ENCODE data around the gene SCYL3.
A peak's percentile ranks its signal among the peaks of the same experiment; 100 is the strongest.
"Not testable (repeated sequence)": the region's sequence is repeated elsewhere in the genome, so short reads cannot be mapped to it uniquely, and the experiment has no call there.

Gene SCYL3

DNA sequence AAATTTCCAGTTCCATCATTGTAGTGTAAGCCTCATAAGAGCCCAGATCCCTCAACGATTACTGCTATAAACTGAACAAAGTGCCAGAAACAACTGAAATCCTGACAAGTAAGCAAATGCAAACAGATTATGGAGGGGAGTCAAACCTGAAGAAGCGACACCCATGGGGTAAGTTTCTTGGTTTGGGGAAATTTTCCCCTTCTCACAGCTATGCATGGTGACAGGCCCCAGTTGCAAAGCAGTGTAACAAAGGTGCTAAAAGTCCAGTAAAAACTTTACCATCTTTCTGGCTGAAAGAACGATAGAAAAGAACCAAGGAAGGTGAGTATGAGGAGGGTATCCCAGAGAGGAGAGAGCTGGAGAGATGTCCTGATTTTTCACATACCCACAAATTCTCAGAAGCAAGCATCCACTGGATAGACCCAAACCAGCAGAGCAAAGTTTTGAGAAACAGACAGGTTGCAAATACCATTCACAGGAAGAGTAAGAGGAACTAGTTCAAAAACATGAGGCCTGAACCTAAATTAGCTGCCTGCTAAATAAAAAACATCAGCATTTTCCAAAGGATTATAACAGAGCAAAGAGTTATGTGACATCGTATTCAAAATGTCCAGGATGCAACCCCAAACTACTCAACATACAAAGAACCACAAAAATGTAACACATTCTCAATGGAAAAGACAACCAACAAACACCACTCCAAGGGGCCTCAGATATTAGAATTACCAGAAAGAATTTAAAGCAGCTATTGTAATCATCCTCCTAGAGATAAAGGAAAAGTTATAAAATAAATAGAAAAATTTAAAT lies 14.5 kb downstream of the SCYL3 start:
- TF ChIP-seq TAF1 (IDR thresholded peaks at IDR 0.05; ENCODE audit: borderline replicate concordance, low read depth, low read length) (no peak), POLR2AphosphoS5 (IDR thresholded peaks at IDR 0.05; ENCODE audit: low read depth, low read length) (no peak), POLR2A (IDR thresholded peaks at IDR 0.05; ENCODE audit: low read depth, low read length) (no peak)
- DNase-seq (ENCODE audit: insufficient read length) (no peak), FAIRE-seq (peak; percentile 5)

DNA sequence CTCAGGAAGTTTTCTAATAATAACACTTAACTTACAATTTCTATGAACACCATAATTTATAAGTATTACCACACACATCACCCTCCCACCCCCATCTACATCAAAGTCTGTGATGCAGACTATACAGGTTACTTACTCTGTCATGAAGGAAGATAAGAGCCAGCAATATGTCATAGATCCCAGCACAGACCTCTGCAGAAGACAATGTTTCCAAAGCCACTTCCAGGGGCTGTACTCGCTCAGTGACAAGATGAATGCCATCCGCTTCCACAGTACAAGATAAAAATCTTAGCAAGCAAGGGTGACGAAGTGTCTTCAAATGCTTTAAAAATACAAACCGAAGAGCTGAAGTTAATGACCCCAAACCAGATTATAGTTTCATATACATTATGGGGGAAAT lies 15.2 kb downstream of the SCYL3 start:
- no peak for FAIRE-seq

GRCh38 chr1:169877800-169878491 lies 15.8 kb downstream of the SCYL3 start:
- no peak for FAIRE-seq
- TF ChIP-seq POLR2A (IDR thresholded peaks at IDR 0.05; ENCODE audit: low read depth, low read length): no peak
- no peak for TF ChIP-seq TAF1 (IDR thresholded peaks at IDR 0.05; ENCODE audit: borderline replicate concordance, low read depth, low read length)
- no peak for TF ChIP-seq POLR2AphosphoS5 (IDR thresholded peaks at IDR 0.05; ENCODE audit: low read depth, low read length)
- no peak for DNase-seq (ENCODE audit: insufficient read length)

More for the DNA sequence above, 15.2 kb downstream of the SCYL3 start:
- no peak for TF ChIP-seq TAF1 (IDR thresholded peaks at IDR 0.05; ENCODE audit: borderline replicate concordance, low read depth, low read length)
- TF ChIP-seq POLR2A (IDR thresholded peaks at IDR 0.05; ENCODE audit: low read depth, low read length): no peak
- TF ChIP-seq POLR2AphosphoS5 (IDR thresholded peaks at IDR 0.05; ENCODE audit: low read depth, low read length): no peak
- no peak for DNase-seq (ENCODE audit: insufficient read length)

- no peak for TF ChIP-seq POLR2AphosphoS5 (IDR thresholded peaks at IDR 0.05; ENCODE audit: low read depth, low read length)
- no peak for TF ChIP-seq TAF1 (IDR thresholded peaks at IDR 0.05; ENCODE audit: borderline replicate concordance, low read depth, low read length)
- TF ChIP-seq POLR2A (IDR thresholded peaks at IDR 0.05; ENCODE audit: low read depth, low read length): no peak
- FAIRE-seq (no peak), DNase-seq (ENCODE audit: insufficient read length) (no peak)
These were observed 19.5 kb downstream of the SCYL3 start for GRCh38 chr1:169874229-169874628.

GRCh38 chr1:169873582-169874199 lies 20.0 kb downstream of the SCYL3 start:
- DNase-seq (ENCODE audit: insufficient read length): no peak
- no peak for FAIRE-seq
- TF ChIP-seq POLR2AphosphoS5 (IDR thresholded peaks at IDR 0.05; ENCODE audit: low read depth, low read length): no peak

DNA sequence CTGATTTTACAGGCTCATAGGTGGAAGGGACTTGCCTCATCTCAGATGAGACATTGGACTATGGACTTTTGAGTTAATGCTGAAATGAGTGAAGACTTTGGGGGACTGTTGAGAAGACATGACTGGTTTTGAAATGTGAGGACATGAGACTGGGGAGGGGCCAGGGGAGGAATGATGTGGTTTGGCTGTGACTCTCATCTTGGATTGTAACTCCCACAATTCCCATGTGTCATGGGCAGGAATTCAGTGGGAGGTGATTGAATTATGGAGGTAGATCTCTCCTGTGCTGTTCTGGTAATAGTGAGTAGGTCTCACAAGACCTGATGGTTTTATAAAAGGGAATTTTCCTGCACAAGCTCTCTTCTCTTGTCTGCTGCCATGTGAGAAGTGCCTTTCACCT lies 20.8 kb downstream of the SCYL3 start:
- no peak for TF ChIP-seq POLR2AphosphoS5 (IDR thresholded peaks at IDR 0.05; ENCODE audit: low read depth, low read length)
- no peak for TF ChIP-seq POLR2A (IDR thresholded peaks at IDR 0.05; ENCODE audit: low read depth, low read length)
- no peak for TF ChIP-seq TAF1 (IDR thresholded peaks at IDR 0.05; ENCODE audit: borderline replicate concordance, low read depth, low read length)
- no peak for DNase-seq (ENCODE audit: insufficient read length)
- no peak for FAIRE-seq

- DNase-seq (ENCODE audit: insufficient read length); FAIRE-seq: not testable (repeated sequence)
These were observed 21.7 kb downstream of the SCYL3 start for GRCh38 chr1:169871988-169872387.

GRCh38 chr1:169869426-169869825 lies 24.3 kb downstream of the SCYL3 start:
- FAIRE-seq: no peak
- no peak for DNase-seq (ENCODE audit: insufficient read length)
- TF ChIP-seq POLR2A (IDR thresholded peaks at IDR 0.05; ENCODE audit: low read depth, low read length) (no peak), TAF1 (IDR thresholded peaks at IDR 0.05; ENCODE audit: borderline replicate concordance, low read depth, low read length) (no peak), POLR2AphosphoS5 (IDR thresholded peaks at IDR 0.05; ENCODE audit: low read depth, low read length) (no peak)

DNA sequence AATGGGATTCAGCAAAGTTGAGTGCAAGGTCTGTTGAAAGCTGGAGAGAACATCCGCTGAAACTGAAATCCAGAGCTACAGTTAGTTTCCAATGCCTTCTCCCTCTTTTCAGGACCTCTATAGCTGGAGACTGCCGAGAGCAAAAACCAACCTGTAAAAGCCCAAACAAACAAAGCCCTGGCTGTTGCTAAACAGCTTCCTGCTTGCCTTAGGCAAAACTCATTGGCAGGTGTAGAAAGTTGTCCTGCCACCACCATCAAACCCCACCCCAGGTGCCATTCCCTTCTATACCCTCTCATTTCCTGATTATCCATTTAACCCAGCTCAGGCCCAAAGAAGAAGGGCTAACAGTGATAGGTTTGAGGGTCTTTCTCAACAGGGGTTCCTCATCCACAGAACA lies 24.7 kb downstream of the SCYL3 start:
- FAIRE-seq (no peak), DNase-seq (ENCODE audit: insufficient read length) (no peak)
- TF ChIP-seq POLR2A (IDR thresholded peaks at IDR 0.05; ENCODE audit: low read depth, low read length) (no peak), TAF1 (IDR thresholded peaks at IDR 0.05; ENCODE audit: borderline replicate concordance, low read depth, low read length) (no peak), POLR2AphosphoS5 (IDR thresholded peaks at IDR 0.05; ENCODE audit: low read depth, low read length) (no peak)

DNA sequence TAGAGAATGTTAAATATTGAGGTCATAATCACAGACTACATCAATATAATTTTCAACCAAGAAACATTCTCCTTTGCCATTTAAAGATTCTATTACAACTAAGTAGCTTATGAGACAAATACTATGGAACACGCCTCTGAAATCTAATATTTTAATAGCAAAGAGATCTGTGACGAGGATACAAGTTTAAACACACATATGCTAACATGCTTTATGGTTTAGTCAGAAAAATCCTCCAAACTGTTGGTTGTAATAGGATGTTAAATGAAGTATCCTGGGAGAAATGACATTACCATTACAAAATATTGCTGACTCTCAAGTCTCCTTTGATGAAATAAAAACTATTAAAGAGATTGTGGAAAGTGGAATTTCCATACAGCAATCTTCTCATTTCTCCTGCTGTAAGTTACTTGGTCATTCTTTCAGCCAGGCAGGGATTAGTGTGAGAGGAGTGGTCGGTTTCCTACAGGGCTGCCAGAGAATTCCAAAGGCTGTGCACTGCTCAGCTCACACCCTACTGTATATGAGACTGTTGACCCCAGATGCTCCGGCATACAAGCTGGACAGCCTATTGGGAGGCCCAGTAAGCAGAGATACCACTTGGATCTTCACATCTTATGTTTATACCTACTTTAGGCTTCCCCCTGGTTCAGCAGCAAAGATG lies 26.6 kb downstream of the SCYL3 start:
- TF ChIP-seq POLR2A (IDR thresholded peaks at IDR 0.05; ENCODE audit: low read depth, low read length) (no peak), TAF1 (IDR thresholded peaks at IDR 0.05; ENCODE audit: borderline replicate concordance, low read depth, low read length) (no peak), POLR2AphosphoS5 (IDR thresholded peaks at IDR 0.05; ENCODE audit: low read depth, low read length) (no peak)
- FAIRE-seq (no peak), DNase-seq (ENCODE audit: insufficient read length) (no peak)

DNA sequence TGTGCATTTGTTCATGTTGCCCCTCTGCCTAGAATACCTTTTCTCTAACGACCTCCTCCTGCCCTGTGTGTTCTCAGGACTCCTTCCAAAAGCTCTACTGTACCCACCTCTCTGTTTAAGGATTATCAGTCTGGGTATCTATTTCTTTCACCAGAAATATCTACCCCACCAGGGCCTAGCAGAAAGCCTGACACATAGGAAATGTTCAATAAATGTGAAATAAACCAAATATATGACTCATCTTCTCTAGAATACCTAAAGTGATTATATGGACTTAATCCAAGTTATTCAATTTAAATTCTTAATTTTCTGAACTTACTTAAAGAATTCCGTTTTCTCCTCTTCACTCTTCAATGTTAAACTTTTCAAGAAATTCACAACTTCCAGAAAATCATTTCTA lies 27.1 kb downstream of the SCYL3 start:
- TF ChIP-seq POLR2A (IDR thresholded peaks at IDR 0.05; ENCODE audit: low read depth, low read length) (no peak), TAF1 (IDR thresholded peaks at IDR 0.05; ENCODE audit: borderline replicate concordance, low read depth, low read length) (no peak), POLR2AphosphoS5 (IDR thresholded peaks at IDR 0.05; ENCODE audit: low read depth, low read length) (no peak)
- DNase-seq (ENCODE audit: insufficient read length) (no peak), FAIRE-seq (no peak)

GRCh38 chr1:169864531-169864930 lies 29.2 kb downstream of the SCYL3 start:
- not testable (repeated sequence) for FAIRE-seq; DNase-seq (ENCODE audit: insufficient read length)
